Vagina (tissue), 2 donors: Measurements from ENCODE around the gene LDLRAD4.
A peak's percentile ranks its signal among the peaks of the same experiment; 100 is the strongest.

ENCODE experiments used
- CTCF ChIP-seq, 3 experiments: fragments of 450-650 bp in 2 of 3; fragments of 200-600 bp in 1 of 3; sonication (generic) in 1 of 3; IDR thresholded peaks; one replicate each; pipeline ENCODE4 v1.5.1; 2017 to 2019; ENCODE audit warnings: antibody characterized with exemption in 3 of 3, mild to moderate bottlenecking in 2 of 3, moderate library complexity in 2 of 3
- POLR2A ChIP-seq, 2 donors: fragments of 450-650 bp; IDR thresholded peaks; one replicate each; pipeline ENCODE4 v1.6.1; 2017; ENCODE audit warnings: antibody characterized with exemption in 2 of 2, mild to moderate bottlenecking in 2 of 2, moderate library complexity in 2 of 2

GRCh38 chr18:13216092-13216582 is 2.4 kb upstream of the LDLRAD4 start:
- TF ChIP-seq CTCF (IDR thresholded peaks at IDR 0.05), result peak; percentile 54 to 73 (median 55)
- TF ChIP-seq POLR2A (IDR thresholded peaks at IDR 0.05), result no peak
